HL-60 (cell line): ENCODE data around the gene SFXN1.
A peak's percentile ranks its signal among the peaks of the same experiment; 100 is the strongest.

Experiments
- DNase-seq, 2 experiments: peaks; one replicate each; pipeline ENCODE4 v3.0.0-alpha.2; 2010 to 2020; ENCODE audit warnings: low read depth in 1 of 2, low spot score in 1 of 2
- H3K27ac ChIP-seq: fragments of 250-450 bp; sonication (Bioruptor Pico); replicated peaks from 2 replicates; pipeline ENCODE4 v1.5.1; 2020; ENCODE audit warnings: mild to moderate bottlenecking, moderate library complexity
- H3K27me3 ChIP-seq: fragments of 250-450 bp; sonication (Bioruptor Pico); 2 replicates; pipeline ENCODE4 v1.5.1; 2021; ENCODE audit warnings: mild to moderate bottlenecking, moderate library complexity; ENCODE audit not compliant: insufficient read depth, poor library complexity, severe bottlenecking
- H3K4me3 ChIP-seq: replicated peaks from 2 replicates; pipeline ENCODE4 v1.5.1; 2011; ENCODE audit warnings: mild to moderate bottlenecking, control low read depth, low read length; ENCODE audit not compliant: insufficient read depth
- CTCF ChIP-seq: IDR thresholded peaks from one replicate; pipeline ENCODE4 v1.5.1; 2011; ENCODE audit warnings: low read length, control low read depth, inconsistent platforms; ENCODE audit not compliant: insufficient read depth
- GABPA ChIP-seq: IDR thresholded peaks from 2 replicates; pipeline ENCODE4 v1.6.1; 2012; ENCODE audit warnings: low read depth
- POLR2AphosphoS5 ChIP-seq: IDR thresholded peaks from 2 replicates; pipeline ENCODE4 v1.6.1; 2012; ENCODE audit warnings: low read depth
- REST ChIP-seq: IDR thresholded peaks from 2 replicates; pipeline ENCODE4 v1.6.1; 2012; ENCODE audit warnings: low read depth; ENCODE audit not compliant: insufficient replicate concordance
- SPI1 ChIP-seq: IDR thresholded peaks from 2 replicates; pipeline ENCODE4 v1.6.1; 2012; ENCODE audit warnings: low read depth, mild to moderate bottlenecking, borderline replicate concordance

Gene SFXN1

GRCh38 chr5:175521313-175521833 is 43.0 kb downstream of the SFXN1 start:
- no peaks in the 10 kb centered on the region for H3K27me3 ChIP-seq
- peak overlapping the region; percentile 49 for H3K27ac ChIP-seq

GRCh38 chr5:175523292-175523691 is 44.9 kb downstream of the SFXN1 start:
- no peak for DNase-seq
- no peaks in the 10 kb centered on the region for H3K27me3 ChIP-seq
- no peak overlapping the region for H3K4me3 ChIP-seq
- no peak overlapping the region for H3K27ac ChIP-seq
- TF ChIP-seq POLR2AphosphoS5 (no peak), SPI1 (no peak), GABPA (no peak), REST (no peak), CTCF (no peak)

More at GRCh38 chr5:175521313-175521833, 43.0 kb downstream of the SFXN1 start:
- TF ChIP-seq GABPA, result no peak
- TF ChIP-seq CTCF, result no peak
- TF ChIP-seq REST, result no peak
- no peak for TF ChIP-seq SPI1
- TF ChIP-seq POLR2AphosphoS5, result no peak
- H3K4me3 ChIP-seq, result no peak overlapping the region
- peak in 1 of 2 experiments; percentile 54 for DNase-seq

GRCh38 chr5:175524211-175524610 is 45.9 kb downstream of the SFXN1 start:
- no peak overlapping the region for H3K27ac ChIP-seq
- no peaks in the 10 kb centered on the region for H3K27me3 ChIP-seq
- H3K4me3 ChIP-seq, result no peak overlapping the region
- TF ChIP-seq POLR2AphosphoS5 (no peak), CTCF (no peak), REST (no peak), SPI1 (no peak), GABPA (no peak)
- no peak for DNase-seq
